GM12878 (cell line): Measurements from ENCODE around the gene TTC38. TPM values are rescaled to one million over a fixed set of nuclear protein-coding genes. Genes with fewer than 3 reads are reported as not detected.
A peak's percentile ranks its signal among the peaks of the same experiment; 100 is the strongest.

Experiments
- ATAC-seq: fragments of 200-7000 bp; cut with Tn5 transposase; 3 replicates; pipeline ENCODE4 v1.9.1; 2020; ENCODE audit warnings: mild to moderate bottlenecking, moderate library complexity
- BruUV-seq: library from RNA; stranded (reverse); fragments of 400-500 nt; replicated peaks from 2 replicates; lab custom pipeline; 2021; lab: Mats Ljungman, UMichigan
- CTCF ChIA-PET: fragments of 300-600 bp; sonication (Branson Sonifier 250); formaldehyde crosslinking; extraction: SDS; loops from one replicate; lab custom pipeline; 2021; ENCODE audit warnings: inconsistent platforms; lab: Yijun Ruan, JAX
- POLR2A ChIA-PET: fragments of 350-600 bp; formaldehyde crosslinking; extraction: SDS; loops from one replicate; lab custom pipeline; 2021; ENCODE audit warnings: inconsistent platforms; lab: Charles Lee
- RAD21 ChIA-PET: fragments of 300-600 bp; sonication (Branson Sonifier 250); formaldehyde crosslinking; loops from one replicate; lab custom pipeline; 2023; ENCODE audit warnings: antibody characterized with exemption; ENCODE audit not compliant: unreplicated experiment; lab: Charles Lee
- SMC1A ChIA-PET: fragments of 300-600 bp; sonication (Branson Sonifier 250); formaldehyde crosslinking; loops from one replicate; lab custom pipeline; 2023; ENCODE audit not compliant: unreplicated experiment, uncharacterized antibody; lab: Charles Lee
- DNase-seq: peaks from one replicate; pipeline ENCODE4 v3.0.0-alpha.2; 2011; ENCODE audit warnings: low read depth, low spot score
- FAIRE-seq: peaks from 3 replicates; lab custom pipeline; 2011; peaks lifted over from hg19 to GRCh38; lab: Jason Lieb, UNC
- H2AFZ ChIP-seq: 2 replicates; pipeline ENCODE4 v1.6.0; 2011; ENCODE audit warnings: low read depth, low read length, control low read depth; ENCODE audit not compliant: control insufficient read depth
- H3K27ac ChIP-seq: 2 replicates; pipeline ENCODE4 v1.5.1; 2011; ENCODE audit warnings: control low read depth; ENCODE audit not compliant: control insufficient read depth, insufficient read depth
- H3K27me3 ChIP-seq, 2 experiments: replicated peaks in 1 of 2; 2 replicates each; pipeline versions ENCODE4 v1.6.0 to v1.6.1; 2011; ENCODE audit warnings: low read length in 1 of 2; ENCODE audit not compliant: control insufficient read depth in 2 of 2, insufficient read depth in 2 of 2
- H3K36me3 ChIP-seq, 2 experiments: 2 replicates each; pipeline ENCODE4 v1.5.1; 2011; ENCODE audit warnings: low read length in 1 of 2; ENCODE audit not compliant: control insufficient read depth in 2 of 2, insufficient read depth in 2 of 2
- H3K4me1 ChIP-seq: 2 replicates; pipeline ENCODE4 v1.6.1; 2011; ENCODE audit warnings: mild to moderate bottlenecking, low read length, moderate library complexity, mixed read lengths; ENCODE audit not compliant: control insufficient read depth, insufficient read depth
- H3K4me2 ChIP-seq: 2 replicates; pipeline ENCODE4 v1.6.0; 2011; ENCODE audit warnings: control low read depth; ENCODE audit not compliant: control insufficient read depth, insufficient read depth
- H3K4me3 ChIP-seq: fragments of 200-600 bp; sonication (generic); 2 replicates; pipeline ENCODE4 v1.5.1; 2016
- H3K79me2 ChIP-seq: 2 replicates; pipeline ENCODE4 v1.6.0; 2011; ENCODE audit warnings: low read length; ENCODE audit not compliant: control insufficient read depth, insufficient read depth
- H3K9ac ChIP-seq: 2 replicates; pipeline ENCODE4 v1.8.0; 2011; ENCODE audit warnings: low read length, control low read depth, mixed read lengths; ENCODE audit not compliant: control insufficient read depth, insufficient read depth
- H3K9me3 ChIP-seq: replicated peaks from 3 replicates; pipeline ENCODE4 v1.5.1; 2011; ENCODE audit warnings: mild to moderate bottlenecking, low read length; ENCODE audit not compliant: control insufficient read depth, insufficient read depth
- H4K20me1 ChIP-seq: 2 replicates; pipeline ENCODE4 v1.6.0; 2011; ENCODE audit not compliant: control insufficient read depth, insufficient read depth
- FOXM1 ChIP-seq: IDR thresholded peaks from 2 replicates; pipeline ENCODE4 v1.6.1; 2012; ENCODE audit warnings: low read depth, mild to moderate bottlenecking, inconsistent platforms, low read length, moderate library complexity
- IKZF1 ChIP-seq: fragments of 450-650 bp; conservative IDR thresholded peaks from 2 replicates; pipeline ENCODE4 v1.6.1; 2017; ENCODE audit warnings: antibody characterized with exemption, mild to moderate bottlenecking
- MTA2 ChIP-seq: fragments of 450-650 bp; IDR thresholded peaks from 2 replicates; pipeline ENCODE4 v1.6.1; 2016; ENCODE audit warnings: low read depth, mild to moderate bottlenecking, moderate library complexity
- NFYB ChIP-seq: IDR thresholded peaks from 2 replicates; pipeline ENCODE4 v1.6.1; 2011; ENCODE audit warnings: low read depth, mild to moderate bottlenecking, low read length, improper control_type of control experiment, moderate library complexity; ENCODE audit not compliant: insufficient read depth
- RUNX3 ChIP-seq: IDR thresholded peaks from 2 replicates; pipeline ENCODE4 v1.6.1; 2012; ENCODE audit warnings: low read length, inconsistent platforms
- WGBS: methylation state at CpG from one replicate; pipeline ENCODE4 v1.1.6; 2016; ENCODE audit warnings: low lambda C conversion rate; ENCODE audit not compliant: insufficient replicate concordance, insufficient coverage; ENCODE audit errors: missing lambda C conversion rate; 5-methylcytosine and 5-hydroxymethylcytosine counted together
- in situ Hi-C: fragments of 300-500 bp; cut with MboI; formaldehyde crosslinking; loops from 9 replicates; pipeline ENCODE4 v1.14.3; 2018; ENCODE audit warnings: mixed read lengths
- intact Hi-C: fragments of 100-400 bp; cut with micrococcal nuclease; formaldehyde crosslinking; loops from one replicate; pipeline ENCODE4 v1.14.2; 2022; ENCODE audit not compliant: unreplicated experiment
- polyA plus RNA-seq, 11 experiments: library from polyadenylated mRNA; depleted of rRNA in 4 of 11; unstranded in 6 of 11; stranded (reverse) in 5 of 11; fragments of >200 nt; fragmentation: Nextera tagmentation in 4 of 11; fragmentation: Illumina TruSeq in 1 of 11; extraction: Ambion mirVana in 4 of 11; extraction: Trizol in 1 of 11; gene quantifications; 1 replicate in 1 of 11; 2 replicates in 10 of 11; pipeline versions ENCODE4 v1.2.1 to v1.2.3, GENCODE V29; 2011 to 2016; ENCODE audit warnings: inconsistent platforms in 2 of 11, missing spikeins in 2 of 11, low read depth in 1 of 11
- total RNA-seq, 4 experiments: library from RNA; depleted of rRNA in 3 of 4; stranded (reverse); fragments of >200 nt in 3 of 4; fragmentation: Illumina TruSeq in 1 of 4; extraction: Trizol in 1 of 4; gene quantifications; 2 replicates each; pipeline versions ENCODE4 v1.2.1 to v1.2.3, GENCODE V29; 2013 to 2021
- TF ChIP-seq, protein P1 (sequence below): IDR thresholded peaks from 2 replicates; pipeline ENCODE4 v1.6.1; 2012; ENCODE audit warnings: improper control_type of control experiment, low read depth, low read length; ENCODE audit not compliant: insufficient replicate concordance
- TF ChIP-seq, protein P2 (sequence below): IDR thresholded peaks from 2 replicates; pipeline ENCODE4 v1.6.1; 2012; ENCODE audit warnings: low read depth, low read length, improper control_type of control experiment

The TTC38 gene
- total and polyA plus RNA-seq, 10 of the 15 experiments (the other 5 are each of a cell fraction or from before 2014, with no cell fraction given), result 0.58 to 39.9 (median 13.0) TPM

- TF ChIP-seq FOXM1 (no peak), NFYB (no peak), IKZF1 (no peak), MTA2 (no peak)
- TF ChIP-seq, protein P1, sequence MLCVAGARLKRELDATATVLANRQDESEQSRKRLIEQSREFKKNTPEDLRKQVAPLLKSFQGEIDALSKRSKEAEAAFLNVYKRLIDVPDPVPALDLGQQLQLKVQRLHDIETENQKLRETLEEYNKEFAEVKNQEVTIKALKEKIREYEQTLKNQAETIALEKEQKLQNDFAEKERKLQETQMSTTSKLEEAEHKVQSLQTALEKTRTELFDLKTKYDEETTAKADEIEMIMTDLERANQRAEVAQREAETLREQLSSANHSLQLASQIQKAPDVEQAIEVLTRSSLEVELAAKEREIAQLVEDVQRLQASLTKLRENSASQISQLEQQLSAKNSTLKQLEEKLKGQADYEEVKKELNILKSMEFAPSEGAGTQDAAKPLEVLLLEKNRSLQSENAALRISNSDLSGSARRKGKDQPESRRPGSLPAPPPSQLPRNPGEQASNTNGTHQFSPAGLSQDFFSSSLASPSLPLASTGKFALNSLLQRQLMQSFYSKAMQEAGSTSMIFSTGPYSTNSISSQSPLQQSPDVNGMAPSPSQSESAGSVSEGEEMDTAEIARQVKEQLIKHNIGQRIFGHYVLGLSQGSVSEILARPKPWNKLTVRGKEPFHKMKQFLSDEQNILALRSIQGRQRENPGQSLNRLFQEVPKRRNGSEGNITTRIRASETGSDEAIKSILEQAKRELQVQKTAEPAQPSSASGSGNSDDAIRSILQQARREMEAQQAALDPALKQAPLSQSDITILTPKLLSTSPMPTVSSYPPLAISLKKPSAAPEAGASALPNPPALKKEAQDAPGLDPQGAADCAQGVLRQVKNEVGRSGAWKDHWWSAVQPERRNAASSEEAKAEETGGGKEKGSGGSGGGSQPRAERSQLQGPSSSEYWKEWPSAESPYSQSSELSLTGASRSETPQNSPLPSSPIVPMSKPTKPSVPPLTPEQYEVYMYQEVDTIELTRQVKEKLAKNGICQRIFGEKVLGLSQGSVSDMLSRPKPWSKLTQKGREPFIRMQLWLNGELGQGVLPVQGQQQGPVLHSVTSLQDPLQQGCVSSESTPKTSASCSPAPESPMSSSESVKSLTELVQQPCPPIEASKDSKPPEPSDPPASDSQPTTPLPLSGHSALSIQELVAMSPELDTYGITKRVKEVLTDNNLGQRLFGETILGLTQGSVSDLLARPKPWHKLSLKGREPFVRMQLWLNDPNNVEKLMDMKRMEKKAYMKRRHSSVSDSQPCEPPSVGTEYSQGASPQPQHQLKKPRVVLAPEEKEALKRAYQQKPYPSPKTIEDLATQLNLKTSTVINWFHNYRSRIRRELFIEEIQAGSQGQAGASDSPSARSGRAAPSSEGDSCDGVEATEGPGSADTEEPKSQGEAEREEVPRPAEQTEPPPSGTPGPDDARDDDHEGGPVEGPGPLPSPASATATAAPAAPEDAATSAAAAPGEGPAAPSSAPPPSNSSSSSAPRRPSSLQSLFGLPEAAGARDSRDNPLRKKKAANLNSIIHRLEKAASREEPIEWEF, result no peak
Measured at GRCh38 chr22:46238541-46238940, 29.3 kb upstream of the TTC38 start (continued).

- no peak for DNase-seq
- 85% methylated on average over 18 of the region's 20 CpGs for WGBS
- SMC1A ChIA-PET, result no interaction called here
- in situ Hi-C loops, result no loop called here
- Histone ChIP-seq H3K27ac (no peak overlapping the region), H3K4me3 (no peak overlapping the region), H2AFZ (no peak overlapping the region), H3K9me3 (no peaks in the 10 kb centered on the region), H3K9ac (no peak overlapping the region), H3K4me1 (peaks cover 6% of the 10 kb centered on the region), H3K79me2 (no peaks in the 10 kb centered on the region), H3K4me2 (no peak overlapping the region), H4K20me1 (no peaks in the 10 kb centered on the region), H3K27me3 (no peaks in the 10 kb centered on the region), H3K36me3 (no peaks in the 10 kb centered on the region)
- BruUV-seq, result no TSS peak
- FAIRE-seq, result peak; percentile 69
- CTCF ChIA-PET, result no interaction called here
- ATAC-seq, result no peak
- intact Hi-C loops, result no loop called here
- RAD21 ChIA-PET, result no interaction called here
- POLR2A ChIA-PET, result interaction anchor here (0.5 kb wide), 1 partner anchor 47 kb away, joined by 3 read pairs; no protein-coding TSS in a partner anchor
- TF ChIP-seq, protein P2, sequence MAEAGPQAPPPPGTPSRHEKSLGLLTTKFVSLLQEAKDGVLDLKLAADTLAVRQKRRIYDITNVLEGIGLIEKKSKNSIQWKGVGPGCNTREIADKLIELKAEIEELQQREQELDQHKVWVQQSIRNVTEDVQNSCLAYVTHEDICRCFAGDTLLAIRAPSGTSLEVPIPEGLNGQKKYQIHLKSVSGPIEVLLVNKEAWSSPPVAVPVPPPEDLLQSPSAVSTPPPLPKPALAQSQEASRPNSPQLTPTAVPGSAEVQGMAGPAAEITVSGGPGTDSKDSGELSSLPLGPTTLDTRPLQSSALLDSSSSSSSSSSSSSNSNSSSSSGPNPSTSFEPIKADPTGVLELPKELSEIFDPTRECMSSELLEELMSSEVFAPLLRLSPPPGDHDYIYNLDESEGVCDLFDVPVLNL, result no peak
- TF ChIP-seq RUNX3, result peak; percentile 46; the same call in 1 of the 2 replicates
Measured at GRCh38 chr22:46239261-46240048, 28.4 kb upstream of the TTC38 start.
